HepG2 (cell line): Measurements from ENCODE around the gene PSMA3. TPM values are rescaled to one million over a fixed set of nuclear protein-coding genes. Genes with fewer than 3 reads are reported as not detected.
A peak's percentile ranks its signal among the peaks of the same experiment; 100 is the strongest.

Experiments used
- ARHGAP35 ChIP-seq: sonication (generic); formaldehyde crosslinking; IDR thresholded peaks from 2 replicates; pipeline ENCODE4 v1.9.0; 2022; ENCODE audit warnings: mild to moderate bottlenecking, inconsistent platforms, moderate library complexity, missing genetic modification reagents, borderline replicate concordance
- CENPT ChIP-seq: sonication (generic); formaldehyde crosslinking; IDR thresholded peaks from 2 replicates; pipeline ENCODE4 v1.8.0; 2022; ENCODE audit warnings: low read depth, mild to moderate bottlenecking, moderate library complexity, missing genetic modification reagents
- CSRNP1 ChIP-seq: sonication (generic); formaldehyde crosslinking; IDR thresholded peaks from 2 replicates; pipeline ENCODE4 v1.8.1; 2023; ENCODE audit warnings: mild to moderate bottlenecking, missing genetic modification reagents
- ISX ChIP-seq: sonication (generic); formaldehyde crosslinking; conservative IDR thresholded peaks from 2 replicates; pipeline ENCODE4 v1.5.0; 2020; ENCODE audit warnings: missing genetic modification reagents
- KDM4B ChIP-seq: sonication (generic); formaldehyde crosslinking; IDR thresholded peaks from 2 replicates; pipeline ENCODE4 v1.4.0; 2020; ENCODE audit warnings: missing genetic modification reagents
- MEIS1 ChIP-seq: sonication (generic); formaldehyde crosslinking; IDR thresholded peaks from 2 replicates; pipeline ENCODE4 v1.9.0; 2021; ENCODE audit warnings: mild to moderate bottlenecking, missing genetic modification reagents, moderate library complexity, borderline replicate concordance
- MXI1 ChIP-seq: IDR thresholded peaks from 3 replicates; pipeline ENCODE4 v1.6.1; 2012; ENCODE audit warnings: low read depth, low read length, inconsistent platforms, borderline replicate concordance
- MYC ChIP-seq: sonication (generic); formaldehyde crosslinking; IDR thresholded peaks from 2 replicates; pipeline ENCODE4 v1.9.0; 2021; ENCODE audit warnings: missing genetic modification reagents, borderline replicate concordance
- SMARCC2 ChIP-seq: fragments of 450-650 bp; IDR thresholded peaks from 2 replicates; pipeline ENCODE4 v1.6.1; 2017; ENCODE audit warnings: antibody characterized with exemption, mild to moderate bottlenecking
- SMARCE1 ChIP-seq: fragments of 450-650 bp; IDR thresholded peaks from 2 replicates; pipeline ENCODE4 v1.6.1; 2017; ENCODE audit warnings: borderline replicate concordance
- TMF1 ChIP-seq: sonication (generic); formaldehyde crosslinking; IDR thresholded peaks from 2 replicates; pipeline ENCODE4 v1.8.1; 2022; ENCODE audit warnings: low read depth, missing genetic modification reagents
- ZBTB7A ChIP-seq: sonication (generic); formaldehyde crosslinking; IDR thresholded peaks from 2 replicates; pipeline ENCODE4 v1.8.0; 2022; ENCODE audit warnings: mild to moderate bottlenecking, missing genetic modification reagents
- ZNF10 ChIP-seq: sonication (generic); formaldehyde crosslinking; IDR thresholded peaks from 2 replicates; pipeline ENCODE4 v1.4.0; 2020; ENCODE audit warnings: mild to moderate bottlenecking, low read depth, missing genetic modification reagents, borderline replicate concordance
- ZNF12 ChIP-seq: sonication (generic); formaldehyde crosslinking; IDR thresholded peaks from 2 replicates; pipeline ENCODE4 v1.5.0; 2020; ENCODE audit warnings: missing genetic modification reagents
- ZNF230 ChIP-seq: sonication (generic); formaldehyde crosslinking; IDR thresholded peaks from 2 replicates; pipeline ENCODE4 v1.4.0; 2020; ENCODE audit warnings: mild to moderate bottlenecking, missing genetic modification reagents
- ZNF264 ChIP-seq: sonication (generic); formaldehyde crosslinking; IDR thresholded peaks from 2 replicates; pipeline ENCODE4 v1.4.0; 2020; ENCODE audit warnings: missing genetic modification reagents
- ZNF274 ChIP-seq: sonication (generic); formaldehyde crosslinking; IDR thresholded peaks from 2 replicates; pipeline ENCODE4 v1.5.1; 2020; ENCODE audit warnings: mild to moderate bottlenecking, missing genetic modification reagents
- ZNF362 ChIP-seq: sonication (generic); formaldehyde crosslinking; IDR thresholded peaks from 2 replicates; pipeline ENCODE4 v1.4.0; 2020; ENCODE audit warnings: missing genetic modification reagents, mild to moderate bottlenecking, borderline replicate concordance
- ZNF546 ChIP-seq: sonication (generic); formaldehyde crosslinking; conservative IDR thresholded peaks from 2 replicates; pipeline ENCODE4 v1.8.1; 2023; ENCODE audit warnings: mild to moderate bottlenecking, missing genetic modification reagents
- ZNF747 ChIP-seq: sonication (generic); formaldehyde crosslinking; IDR thresholded peaks from 2 replicates; pipeline ENCODE4 v1.8.1; 2023; ENCODE audit warnings: missing genetic modification reagents, mild to moderate bottlenecking, borderline replicate concordance
- ZNF761 ChIP-seq: sonication (generic); formaldehyde crosslinking; conservative IDR thresholded peaks from 2 replicates; pipeline ENCODE4 v1.4.0; 2020; ENCODE audit warnings: mild to moderate bottlenecking, missing genetic modification reagents
- ZNF816 ChIP-seq: sonication (generic); formaldehyde crosslinking; IDR thresholded peaks from 2 replicates; pipeline ENCODE4 v1.8.0; 2022; ENCODE audit warnings: missing genetic modification reagents, mild to moderate bottlenecking, borderline replicate concordance
- ZNF891 ChIP-seq: sonication (generic); formaldehyde crosslinking; IDR thresholded peaks from 2 replicates; pipeline ENCODE4 v1.5.0; 2020; ENCODE audit warnings: mild to moderate bottlenecking, missing genetic modification reagents
- polyA plus RNA-seq, 8 experiments: library from polyadenylated mRNA; depleted of rRNA in 3 of 8; stranded (reverse) in 7 of 8; unstranded in 1 of 8; fragments of >200 nt; fragmentation: Illumina TruSeq in 4 of 8; extraction: Trizol in 4 of 8; gene quantifications; 2 replicates each; pipeline versions ENCODE4 v1.2.1 to v1.2.3, GENCODE V29; 2011 to 2016; ENCODE audit warnings: low read depth in 4 of 8, missing spikeins in 1 of 8, mixed read lengths in 1 of 8; ENCODE audit not compliant: insufficient read depth in 1 of 8
- total RNA-seq, 5 experiments: library from RNA; depleted of rRNA; stranded (reverse); fragments of >200 nt; fragmentation: Illumina TruSeq; extraction: Trizol; gene quantifications; 2 replicates each; pipeline ENCODE4 v1.2.3, GENCODE V29; 2016; ENCODE audit warnings: low read depth in 1 of 5
- TF ChIP-seq, protein P1 (sequence below): sonication (generic); formaldehyde crosslinking; IDR thresholded peaks from 2 replicates; pipeline ENCODE4 v1.8.0; 2022; ENCODE audit warnings: mild to moderate bottlenecking, missing genetic modification reagents, moderate library complexity
- TF ChIP-seq, protein P2 (sequence below): sonication (generic); formaldehyde crosslinking; IDR thresholded peaks from 2 replicates; pipeline ENCODE4 v1.5.0; 2020; ENCODE audit warnings: mild to moderate bottlenecking, missing genetic modification reagents

PSMA3 gene
- total and polyA plus RNA-seq, 2 of the 13 experiments (the other 11 are each of a cell fraction or from before 2014, with no cell fraction given), result 232 to 275 TPM

GRCh38 chr14:58297762-58298476 lies 53.3 kb downstream of the PSMA3 start (continued):
- TF ChIP-seq KDM4B (CRISPR knock-in tag) (peak; percentile 70; the same call in 1 of the 2 replicates), TMF1 (CRISPR knock-in tag) (no peak), ZNF747 (no peak), ZNF816 (CRISPR knock-in tag) (no peak), MYC (CRISPR knock-in tag) (peak; percentile 86), CSRNP1 (CRISPR knock-in tag) (no peak), ZNF761 (CRISPR knock-in tag) (peak; percentile 34; the same call in 1 of the 2 replicates), ISX (no peak), ZNF264 (0 out of 2 replicates have a peak, but pooled peaks have one; percentile 59), ZNF10 (CRISPR knock-in tag) (no peak), ZBTB7A (peak; percentile 58; the same call in 1 of the 2 replicates), ZNF230 (0 out of 2 replicates have a peak, but pooled peaks have one; percentile 36), MEIS1 (CRISPR knock-in tag) (no peak; the same call in 1 of the 2 replicates), ARHGAP35 (CRISPR knock-in tag) (0 out of 2 replicates have a peak, but pooled peaks have one; percentile 4), ZNF891 (peak; percentile 72; the same call in 1 of the 2 replicates), SMARCC2 (no peak), MXI1 (peak; percentile 70; the same call in 2 of the 3 replicates), ZNF362 (CRISPR knock-in tag) (peak; percentile 18; the same call in 1 of the 2 replicates), ZNF274 (CRISPR knock-in tag) (peak; percentile 43; the same call in 1 of the 2 replicates), SMARCE1 (no peak), ZNF546 (CRISPR knock-in tag) (no peak; the same call in 1 of the 2 replicates), ZNF12 (CRISPR knock-in tag) (no peak), CENPT (CRISPR knock-in tag) (no peak)
- TF ChIP-seq, protein P1, sequence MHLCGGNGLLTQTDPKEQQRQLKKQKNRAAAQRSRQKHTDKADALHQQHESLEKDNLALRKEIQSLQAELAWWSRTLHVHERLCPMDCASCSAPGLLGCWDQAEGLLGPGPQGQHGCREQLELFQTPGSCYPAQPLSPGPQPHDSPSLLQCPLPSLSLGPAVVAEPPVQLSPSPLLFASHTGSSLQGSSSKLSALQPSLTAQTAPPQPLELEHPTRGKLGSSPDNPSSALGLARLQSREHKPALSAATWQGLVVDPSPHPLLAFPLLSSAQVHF (CRISPR knock-in tag), result no peak
- TF ChIP-seq, protein P2, sequence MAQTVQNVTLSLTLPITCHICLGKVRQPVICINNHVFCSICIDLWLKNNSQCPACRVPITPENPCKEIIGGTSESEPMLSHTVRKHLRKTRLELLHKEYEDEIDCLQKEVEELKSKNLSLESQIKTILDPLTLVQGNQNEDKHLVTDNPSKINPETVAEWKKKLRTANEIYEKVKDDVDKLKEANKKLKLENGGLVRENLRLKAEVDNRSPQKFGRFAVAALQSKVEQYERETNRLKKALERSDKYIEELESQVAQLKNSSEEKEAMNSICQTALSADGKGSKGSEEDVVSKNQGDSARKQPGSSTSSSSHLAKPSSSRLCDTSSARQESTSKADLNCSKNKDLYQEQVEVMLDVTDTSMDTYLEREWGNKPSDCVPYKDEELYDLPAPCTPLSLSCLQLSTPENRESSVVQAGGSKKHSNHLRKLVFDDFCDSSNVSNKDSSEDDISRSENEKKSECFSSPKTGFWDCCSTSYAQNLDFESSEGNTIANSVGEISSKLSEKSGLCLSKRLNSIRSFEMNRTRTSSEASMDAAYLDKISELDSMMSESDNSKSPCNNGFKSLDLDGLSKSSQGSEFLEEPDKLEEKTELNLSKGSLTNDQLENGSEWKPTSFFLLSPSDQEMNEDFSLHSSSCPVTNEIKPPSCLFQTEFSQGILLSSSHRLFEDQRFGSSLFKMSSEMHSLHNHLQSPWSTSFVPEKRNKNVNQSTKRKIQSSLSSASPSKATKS, result no peak
